A549 (cell line): ENCODE measurements around the gene UGT3A1. TPM values are rescaled to one million over a fixed set of nuclear protein-coding genes. Genes with fewer than 3 reads are reported as not detected.

Experiments
- ATAC-seq, 2 experiments: fragments of 200-7000 bp in 1 of 2; fragments of >200 bp in 1 of 2; cut with Nextera tagmentation in 1 of 2; cut with Tn5 transposase in 1 of 2; 3 replicates each; pipeline versions ENCODE4 v1.8.0 to v1.9.1; 2018 to 2020; ENCODE audit warnings: mild to moderate bottlenecking in 1 of 2, moderate library complexity in 1 of 2
- CTCF ChIA-PET: fragments of 300-600 bp; sonication (Branson Sonifier 250); formaldehyde crosslinking; extraction: SDS; loops from one replicate; lab custom pipeline; 2021; ENCODE audit warnings: antibody characterized with exemption, inconsistent platforms; lab: Yijun Ruan, JAX
- POLR2A ChIA-PET: fragments of 350-600 bp; formaldehyde crosslinking; extraction: SDS; loops from one replicate; lab custom pipeline; 2021; ENCODE audit warnings: antibody characterized with exemption, inconsistent platforms; lab: Yijun Ruan, JAX
- DNase-seq, 2 experiments: peaks; one replicate each; pipeline versions ENCODE4 v3.0.0 to v3.0.0-alpha.2; 2011 to 2016; ENCODE audit warnings: low read depth in 1 of 2, low spot score in 1 of 2
- FAIRE-seq: peaks from 2 replicates; lab custom pipeline; 2011; peaks lifted over from hg19 to GRCh38; lab: Jason Lieb, UNC
- H3K27ac ChIP-seq, 2 experiments: fragments of >200 bp; sonication (Bioruptor Twin); formaldehyde crosslinking; 3 replicates each; pipeline ENCODE4 v1.5.1; 2016 to 2017
- H3K4me1 ChIP-seq: fragments of >200 bp; sonication (Bioruptor Twin); formaldehyde crosslinking; 3 replicates; pipeline ENCODE4 v1.6.1; 2016
- H3K4me2 ChIP-seq: fragments of >200 bp; sonication (Bioruptor Twin); formaldehyde crosslinking; 3 replicates; pipeline ENCODE4 v1.6.1; 2016
- H3K4me3 ChIP-seq: fragments of >200 bp; sonication (Bioruptor Twin); formaldehyde crosslinking; 3 replicates; pipeline ENCODE4 v1.5.1; 2016
- H3K9me3 ChIP-seq: fragments of >200 bp; sonication (Bioruptor Twin); formaldehyde crosslinking; 3 replicates; pipeline ENCODE4 v1.6.1; 2016
- CEBPB ChIP-seq, 2 experiments: fragments of >200 bp in 1 of 2; sonication (Bioruptor Twin) in 1 of 2; formaldehyde crosslinking in 1 of 2; IDR thresholded peaks; 2 replicates each; pipeline ENCODE4 v1.6.1; 2012 to 2016
- CHD2 ChIP-seq: fragments of 150-350 bp; IDR thresholded peaks from 2 replicates; pipeline ENCODE4 v1.6.1; 2014; ENCODE audit warnings: low read length; ENCODE audit not compliant: partially characterized antibody
- CHD4 ChIP-seq: fragments of 200-600 bp; sonication (generic); IDR thresholded peaks from 2 replicates; pipeline ENCODE4 v1.6.1; 2016; ENCODE audit warnings: antibody characterized with exemption, mild to moderate bottlenecking, borderline replicate concordance
- EHMT2 ChIP-seq: fragments of 200-600 bp; sonication (generic); IDR thresholded peaks from 2 replicates; pipeline ENCODE4 v1.6.1; 2016; ENCODE audit warnings: antibody characterized with exemption, low read depth, mild to moderate bottlenecking, moderate library complexity
- FOXS1 ChIP-seq: fragments of 250-450 bp; sonication (Bioruptor Pico); IDR thresholded peaks from 2 replicates; pipeline ENCODE4 v1.5.0; 2020; ENCODE audit warnings: mild to moderate bottlenecking, moderate library complexity
- JUN ChIP-seq, 2 experiments: fragments of >200 bp; sonication (Bioruptor Twin); formaldehyde crosslinking; IDR thresholded peaks; 2 replicates in 1 of 2; 3 replicates in 1 of 2; pipeline ENCODE4 v1.6.1; 2016 to 2017
- NPAS2 ChIP-seq: fragments of 250-450 bp; sonication (Bioruptor Pico); IDR thresholded peaks from 2 replicates; pipeline ENCODE4 v1.8.0; 2022; ENCODE audit warnings: mild to moderate bottlenecking, moderate library complexity, borderline replicate concordance
- PHF8 ChIP-seq: fragments of 200-600 bp; sonication (generic); IDR thresholded peaks from 2 replicates; pipeline ENCODE4 v1.6.1; 2016; ENCODE audit warnings: low read depth, mild to moderate bottlenecking, antibody characterized with exemption, moderate library complexity, borderline replicate concordance
- POLR2AphosphoS2 ChIP-seq: conservative IDR thresholded peaks from 2 replicates; pipeline ENCODE4 v1.6.1; 2012; ENCODE audit warnings: low read length, improper control_type of control experiment, inconsistent platforms
- RFX5 ChIP-seq: fragments of 450-650 bp; IDR thresholded peaks from 2 replicates; pipeline ENCODE4 v1.7.1; 2014; ENCODE audit warnings: antibody characterized with exemption, mild to moderate bottlenecking, moderate library complexity
- RNF2 ChIP-seq: fragments of 200-600 bp; sonication (generic); IDR thresholded peaks from 2 replicates; pipeline ENCODE4 v1.6.1; 2016; ENCODE audit warnings: low read depth, mild to moderate bottlenecking, antibody characterized with exemption, moderate library complexity, borderline replicate concordance
- SREBF2 ChIP-seq: fragments of 450-650 bp; IDR thresholded peaks from 2 replicates; pipeline ENCODE4 v1.6.1; 2014; ENCODE audit warnings: mild to moderate bottlenecking, moderate library complexity
- WGBS: methylation state at CpG from one replicate; pipeline ENCODE4 v1.1.6; 2017; ENCODE audit errors: missing lambda C conversion rate; 5-methylcytosine and 5-hydroxymethylcytosine counted together
- polyA plus RNA-seq, 4 experiments: library from polyadenylated mRNA; depleted of rRNA in 3 of 4; stranded (reverse); fragments of >200 nt; fragmentation: RNase III in 1 of 4; extraction: RNeasy Plus Mini Kit Qiagen cat#74134 plus additional on column Dnase treatment in 1 of 4; gene quantifications; 2 replicates in 3 of 4; 3 replicates in 1 of 4; pipeline ENCODE4 v1.2.3, GENCODE V29; 2011 to 2017
- TF ChIP-seq, protein P1 (sequence below): fragments of >200 bp; sonication (Bioruptor Twin); formaldehyde crosslinking; IDR thresholded peaks from 2 replicates; pipeline ENCODE4 v1.6.1; 2016
- TF ChIP-seq, protein P2 (sequence below): fragments of 250-450 bp; sonication (Bioruptor Pico); IDR thresholded peaks from 2 replicates; pipeline ENCODE4 v1.5.0; 2021; ENCODE audit warnings: mild to moderate bottlenecking, moderate library complexity, borderline replicate concordance
- TF ChIP-seq, protein P3 (sequence below): IDR thresholded peaks from 2 replicates; pipeline ENCODE4 v1.6.1; 2012; ENCODE audit warnings: low read depth, borderline replicate concordance
- TF ChIP-seq, protein P4 (sequence below): fragments of >200 bp; sonication (Bioruptor Twin); formaldehyde crosslinking; IDR thresholded peaks from 3 replicates; pipeline ENCODE4 v1.5.1; 2016

Gene UGT3A1
- polyA plus RNA-seq, 2 of the 4 experiments (the other 2 are of a cell fraction): not detected

DNA sequence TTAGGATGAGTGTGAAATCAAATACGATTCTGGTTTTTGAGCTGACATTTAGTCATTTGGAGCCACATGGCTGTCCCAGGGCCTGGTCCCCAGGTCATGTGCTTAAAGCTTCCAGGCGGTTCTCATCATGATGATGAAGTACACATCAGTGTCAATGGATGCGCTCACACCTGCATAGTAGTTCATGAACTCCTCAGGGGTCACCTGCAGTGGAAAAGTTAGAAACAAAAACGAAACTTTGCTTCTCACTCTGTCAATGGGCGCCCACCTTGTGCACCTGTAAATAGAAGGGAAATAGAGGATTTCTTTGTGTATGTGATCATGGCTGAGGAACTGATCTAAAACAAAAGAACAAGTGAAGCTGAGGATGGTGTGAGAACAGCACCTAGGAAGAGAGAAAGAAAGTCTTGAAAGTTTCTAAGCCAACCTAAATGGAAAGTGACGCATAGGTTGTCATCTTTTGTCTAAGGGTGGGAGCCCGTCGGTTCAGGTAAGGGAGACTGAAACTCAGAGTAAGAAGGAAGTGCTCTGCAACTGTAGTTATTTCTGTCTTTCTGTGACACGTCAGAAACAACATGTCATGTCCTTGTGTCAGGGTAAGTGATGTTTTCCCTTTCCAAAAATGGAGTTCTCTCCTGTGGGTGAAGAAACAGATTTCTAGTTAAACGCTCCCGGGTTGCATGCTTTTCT lies 86.6 kb downstream of the UGT3A1 start:
- WGBS: 31% methylated on average over 11 of the region's 11 CpGs
- DNase-seq (no peak), ATAC-seq (no peak)
- no peak overlapping the region for H3K4me2 ChIP-seq
- POLR2A ChIA-PET: no interaction called here
- H3K4me1 ChIP-seq: no peaks in the 10 kb centered on the region
- TF ChIP-seq, protein P1, sequence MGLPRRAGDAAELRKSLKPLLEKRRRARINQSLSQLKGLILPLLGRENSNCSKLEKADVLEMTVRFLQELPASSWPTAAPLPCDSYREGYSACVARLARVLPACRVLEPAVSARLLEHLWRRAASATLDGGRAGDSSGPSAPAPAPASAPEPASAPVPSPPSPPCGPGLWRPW: no peak
- TF ChIP-seq CHD4: no peak
- TF ChIP-seq, all 56 proteins: peak for 0
- Histone ChIP-seq H3K27ac (no peak overlapping the region), H3K9me3 (no peaks in the 10 kb centered on the region), H3K4me3 (no peak overlapping the region)
- FAIRE-seq: no peak
- CTCF ChIA-PET: no interaction called here

DNA sequence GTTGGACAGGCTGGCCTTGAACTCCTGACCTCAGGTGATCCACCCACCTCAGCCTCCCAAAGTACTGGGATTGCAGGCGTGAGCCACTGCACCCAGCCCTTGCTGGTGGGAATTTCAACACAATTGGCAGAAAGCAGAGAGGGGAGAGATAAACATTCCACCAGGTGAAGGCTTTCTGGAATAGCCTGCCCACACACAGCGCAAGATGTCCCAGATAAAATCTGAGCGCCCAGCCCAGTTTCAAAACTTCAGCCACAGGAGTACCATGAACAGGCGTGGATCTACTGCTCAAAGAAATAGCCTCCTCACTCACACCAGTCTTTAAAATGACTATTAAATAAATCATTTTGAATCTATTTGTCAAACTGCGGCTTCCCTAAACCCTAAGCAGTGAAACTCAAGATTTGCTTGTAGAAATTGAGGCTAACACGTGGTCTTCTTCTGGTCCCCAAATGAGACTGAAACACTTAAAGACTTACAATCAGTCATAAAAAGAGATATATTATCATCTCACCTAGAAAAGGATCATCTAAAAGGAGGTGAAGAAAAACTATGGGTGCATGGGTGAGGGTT lies 87.5 kb downstream of the UGT3A1 start:
- DNase-seq (no peak), ATAC-seq (no peak), FAIRE-seq (no peak)
- H3K9me3 ChIP-seq: no peaks in the 10 kb centered on the region
- WGBS: 28% methylated on average over 6 of the region's 6 CpGs
- POLR2A ChIA-PET: no interaction called here
- no peak overlapping the region for H3K4me3 ChIP-seq
- TF ChIP-seq, protein P2, sequence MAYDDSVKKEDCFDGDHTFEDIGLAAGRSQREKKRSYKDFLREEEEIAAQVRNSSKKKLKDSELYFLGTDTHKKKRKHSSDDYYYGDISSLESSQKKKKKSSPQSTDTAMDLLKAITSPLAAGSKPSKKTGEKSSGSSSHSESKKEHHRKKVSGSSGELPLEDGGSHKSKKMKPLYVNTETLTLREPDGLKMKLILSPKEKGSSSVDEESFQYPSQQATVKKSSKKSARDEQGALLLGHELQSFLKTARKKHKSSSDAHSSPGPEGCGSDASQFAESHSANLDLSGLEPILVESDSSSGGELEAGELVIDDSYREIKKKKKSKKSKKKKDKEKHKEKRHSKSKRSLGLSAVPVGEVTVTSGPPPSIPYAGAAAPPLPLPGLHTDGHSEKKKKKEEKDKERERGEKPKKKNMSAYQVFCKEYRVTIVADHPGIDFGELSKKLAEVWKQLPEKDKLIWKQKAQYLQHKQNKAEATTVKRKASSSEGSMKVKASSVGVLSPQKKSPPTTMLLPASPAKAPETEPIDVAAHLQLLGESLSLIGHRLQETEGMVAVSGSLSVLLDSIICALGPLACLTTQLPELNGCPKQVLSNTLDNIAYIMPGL: no peak
- TF ChIP-seq CHD4 (no peak), SREBF2 (no peak), JUN (IDR thresholded peaks at IDR 0.05) (no peak), PHF8 (no peak), CHD2 (no peak), RFX5 (no peak), POLR2AphosphoS2 (no peak), NPAS2 (CRISPR knock-in tag) (no peak)
- TF ChIP-seq, protein P3, sequence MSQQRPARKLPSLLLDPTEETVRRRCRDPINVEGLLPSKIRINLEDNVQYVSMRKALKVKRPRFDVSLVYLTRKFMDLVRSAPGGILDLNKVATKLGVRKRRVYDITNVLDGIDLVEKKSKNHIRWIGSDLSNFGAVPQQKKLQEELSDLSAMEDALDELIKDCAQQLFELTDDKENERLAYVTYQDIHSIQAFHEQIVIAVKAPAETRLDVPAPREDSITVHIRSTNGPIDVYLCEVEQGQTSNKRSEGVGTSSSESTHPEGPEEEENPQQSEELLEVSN: no peak
- TF ChIP-seq, protein P4, sequence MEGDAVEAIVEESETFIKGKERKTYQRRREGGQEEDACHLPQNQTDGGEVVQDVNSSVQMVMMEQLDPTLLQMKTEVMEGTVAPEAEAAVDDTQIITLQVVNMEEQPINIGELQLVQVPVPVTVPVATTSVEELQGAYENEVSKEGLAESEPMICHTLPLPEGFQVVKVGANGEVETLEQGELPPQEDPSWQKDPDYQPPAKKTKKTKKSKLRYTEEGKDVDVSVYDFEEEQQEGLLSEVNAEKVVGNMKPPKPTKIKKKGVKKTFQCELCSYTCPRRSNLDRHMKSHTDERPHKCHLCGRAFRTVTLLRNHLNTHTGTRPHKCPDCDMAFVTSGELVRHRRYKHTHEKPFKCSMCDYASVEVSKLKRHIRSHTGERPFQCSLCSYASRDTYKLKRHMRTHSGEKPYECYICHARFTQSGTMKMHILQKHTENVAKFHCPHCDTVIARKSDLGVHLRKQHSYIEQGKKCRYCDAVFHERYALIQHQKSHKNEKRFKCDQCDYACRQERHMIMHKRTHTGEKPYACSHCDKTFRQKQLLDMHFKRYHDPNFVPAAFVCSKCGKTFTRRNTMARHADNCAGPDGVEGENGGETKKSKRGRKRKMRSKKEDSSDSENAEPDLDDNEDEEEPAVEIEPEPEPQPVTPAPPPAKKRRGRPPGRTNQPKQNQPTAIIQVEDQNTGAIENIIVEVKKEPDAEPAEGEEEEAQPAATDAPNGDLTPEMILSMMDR: no peak
- H3K4me1 ChIP-seq: no peaks in the 10 kb centered on the region
- no peak overlapping the region for H3K27ac ChIP-seq
- CTCF ChIA-PET: interaction anchor here (0.5 kb wide), 1 partner anchor 376 kb away, joined by 3 read pairs; no protein-coding TSS in a partner anchor
- no peak overlapping the region for H3K4me2 ChIP-seq

DNA sequence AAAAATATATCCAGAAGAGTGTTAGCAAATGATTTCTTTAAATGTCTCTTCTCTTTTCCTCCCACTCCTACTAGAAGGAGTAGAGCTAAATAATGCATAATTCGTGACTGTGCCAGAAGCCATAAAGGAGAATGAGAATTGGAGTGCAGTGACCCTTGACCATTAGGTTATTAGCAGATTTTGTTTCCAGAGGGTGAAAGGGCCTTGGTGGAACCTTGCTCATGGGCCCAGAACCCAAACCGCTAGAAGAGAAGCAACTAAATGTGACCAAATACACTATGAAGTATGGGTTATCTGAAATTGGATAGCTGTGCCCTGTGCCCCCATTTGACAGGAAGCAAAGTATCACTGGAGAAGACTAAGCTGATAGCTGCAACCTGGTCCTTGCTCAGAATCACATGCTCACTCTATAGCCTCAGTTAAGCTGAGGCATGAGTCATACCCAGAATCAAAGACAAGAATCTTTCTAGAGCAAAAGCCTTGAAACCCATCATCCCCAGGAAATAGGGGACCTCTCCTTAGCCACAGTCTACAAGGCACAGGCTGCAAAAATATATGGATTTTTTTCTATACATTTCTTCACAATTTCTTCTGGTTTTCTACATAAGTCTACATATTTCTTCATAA lies 89.0 kb downstream of the UGT3A1 start:
- ChIA-PET POLR2A (no interaction called here), CTCF (interaction anchor here (1.0 kb wide), 1 partner anchor 125 kb away, joined by 4 read pairs; no protein-coding TSS in a partner anchor)
- no peak for DNase-seq
- Histone ChIP-seq H3K4me1 (no peaks in the 10 kb centered on the region), H3K4me2 (no peak overlapping the region), H3K4me3 (no peak overlapping the region)
- TF ChIP-seq EHMT2: no peak
- TF ChIP-seq FOXS1 (CRISPR knock-in tag): no peak
- no peak for TF ChIP-seq CEBPB (IDR thresholded peaks at IDR 0.05)
- no peak for TF ChIP-seq NPAS2 (CRISPR knock-in tag)
- TF ChIP-seq RNF2: no peak
- TF ChIP-seq, all 56 proteins: peak for 0
- 34% methylated on average over 2 of the region's 2 CpGs for WGBS
- H3K9me3 ChIP-seq: no peaks in the 10 kb centered on the region
- no peak overlapping the region for H3K27ac ChIP-seq
- no peak for ATAC-seq
- FAIRE-seq: no peak

Other genes starting within 250 kb of the UGT3A1 start
- 0.18 and 0.25 TPM in 2 replicates for gene IL7R, start 134.5 kb downstream of the UGT3A1 start, polyA plus RNA-seq (2011; rRNA removed)
- gene IL7R, start 134.5 kb downstream of the UGT3A1 start, polyA plus RNA-seq (2017; fragmentation: RNase III; extraction: RNeasy Plus Mini Kit Qiagen cat#74134 plus additional on column Dnase treatment): 0.11 to 0.51 TPM (median 0.13 TPM) in 3 replicates
- not detected in 2 replicates for gene CAPSL, start 52.8 kb downstream of the UGT3A1 start, polyA plus RNA-seq (2011; rRNA removed)
- gene CAPSL, start 52.8 kb downstream of the UGT3A1 start, polyA plus RNA-seq (2017; fragmentation: RNase III; extraction: RNeasy Plus Mini Kit Qiagen cat#74134 plus additional on column Dnase treatment): not detected in 3 replicates
- gene UGT3A2, start 75.5 kb upstream of the UGT3A1 start, polyA plus RNA-seq (2011; rRNA removed): not detected in 2 replicates
- gene UGT3A2, start 75.5 kb upstream of the UGT3A1 start, polyA plus RNA-seq (2017; fragmentation: RNase III; extraction: RNeasy Plus Mini Kit Qiagen cat#74134 plus additional on column Dnase treatment): not detected in 3 replicates
- 5.4 and 6.8 TPM in 2 replicates for gene LMBRD2, start 160.5 kb upstream of the UGT3A1 start, polyA plus RNA-seq (2011; rRNA removed)
- gene LMBRD2, start 160.5 kb upstream of the UGT3A1 start, polyA plus RNA-seq (2017; fragmentation: RNase III; extraction: RNeasy Plus Mini Kit Qiagen cat#74134 plus additional on column Dnase treatment): 2.6 to 3.6 TPM (median 2.9 TPM) in 3 replicates
- 13.7 and 23.4 TPM in 2 replicates for gene SKP2, start 160.7 kb upstream of the UGT3A1 start, polyA plus RNA-seq (2011; rRNA removed)
- 11.4 to 12.4 TPM (median 12.4 TPM) in 3 replicates for gene SKP2, start 160.7 kb upstream of the UGT3A1 start, polyA plus RNA-seq (2017; fragmentation: RNase III; extraction: RNeasy Plus Mini Kit Qiagen cat#74134 plus additional on column Dnase treatment)